AG09319 (cell line): ENCODE measurements around the gene NHEJ1.

Experiments used
- DNase-seq: peaks from one replicate; pipeline ENCODE4 v3.0.0-alpha.2; 2010; ENCODE audit warnings: low read depth; ENCODE audit errors: extremely low read depth
- TF ChIP-seq, protein P1 (sequence below): IDR thresholded peaks from 2 replicates; pipeline ENCODE4 v1.5.1; 2011; ENCODE audit warnings: low read depth, mild to moderate bottlenecking, inconsistent platforms, low read length, moderate library complexity

The NHEJ1 gene

DNA sequence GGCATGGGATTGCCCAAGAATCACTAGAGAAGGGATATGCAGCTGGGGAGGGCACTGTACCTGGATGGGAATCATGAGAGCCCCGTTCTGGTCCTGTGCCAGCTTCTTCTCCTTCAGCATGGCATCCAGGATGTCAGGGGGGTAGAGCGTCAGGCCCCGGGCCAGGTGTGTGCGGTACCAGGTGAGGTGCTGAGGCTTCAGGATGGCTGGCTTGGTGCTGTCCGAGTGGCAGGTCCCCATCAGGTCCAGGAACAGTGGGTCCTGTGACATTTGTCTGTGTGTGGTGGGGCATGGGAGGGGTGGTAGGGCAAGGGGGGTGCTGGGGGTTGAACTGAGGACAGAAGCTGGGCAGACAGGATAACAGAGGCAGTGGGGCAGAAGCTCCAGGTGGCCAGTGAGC lies 132.5 kb downstream of the NHEJ1 start:
- DNase-seq, result no peak
- TF ChIP-seq, protein P1, sequence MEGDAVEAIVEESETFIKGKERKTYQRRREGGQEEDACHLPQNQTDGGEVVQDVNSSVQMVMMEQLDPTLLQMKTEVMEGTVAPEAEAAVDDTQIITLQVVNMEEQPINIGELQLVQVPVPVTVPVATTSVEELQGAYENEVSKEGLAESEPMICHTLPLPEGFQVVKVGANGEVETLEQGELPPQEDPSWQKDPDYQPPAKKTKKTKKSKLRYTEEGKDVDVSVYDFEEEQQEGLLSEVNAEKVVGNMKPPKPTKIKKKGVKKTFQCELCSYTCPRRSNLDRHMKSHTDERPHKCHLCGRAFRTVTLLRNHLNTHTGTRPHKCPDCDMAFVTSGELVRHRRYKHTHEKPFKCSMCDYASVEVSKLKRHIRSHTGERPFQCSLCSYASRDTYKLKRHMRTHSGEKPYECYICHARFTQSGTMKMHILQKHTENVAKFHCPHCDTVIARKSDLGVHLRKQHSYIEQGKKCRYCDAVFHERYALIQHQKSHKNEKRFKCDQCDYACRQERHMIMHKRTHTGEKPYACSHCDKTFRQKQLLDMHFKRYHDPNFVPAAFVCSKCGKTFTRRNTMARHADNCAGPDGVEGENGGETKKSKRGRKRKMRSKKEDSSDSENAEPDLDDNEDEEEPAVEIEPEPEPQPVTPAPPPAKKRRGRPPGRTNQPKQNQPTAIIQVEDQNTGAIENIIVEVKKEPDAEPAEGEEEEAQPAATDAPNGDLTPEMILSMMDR, result no peak

DNA sequence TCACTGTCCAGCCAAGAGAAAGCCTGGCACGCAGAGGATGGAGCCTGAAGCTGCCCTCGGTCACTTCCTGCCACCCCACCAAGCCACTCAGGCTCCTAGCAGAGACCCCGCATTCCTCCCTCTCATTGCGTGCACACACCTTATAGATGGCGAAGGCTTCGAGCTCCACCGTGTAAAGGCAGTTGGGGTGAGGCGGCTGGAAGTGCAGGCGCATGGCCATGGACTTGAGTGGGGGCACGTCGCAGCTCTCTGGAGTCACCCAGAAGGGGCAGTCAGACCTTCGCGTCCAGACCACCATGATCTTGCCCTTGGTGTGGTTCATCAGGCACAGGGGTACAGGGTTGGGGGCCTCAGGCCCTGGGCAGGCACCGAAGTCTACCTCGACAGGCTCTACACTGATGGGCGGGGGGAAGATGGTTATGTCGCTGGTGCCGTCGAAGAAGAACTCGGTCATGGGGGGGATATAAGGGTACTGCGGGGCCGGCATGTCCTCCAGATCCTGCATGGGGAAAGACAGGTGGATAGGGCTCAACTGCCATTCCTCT lies 133.0 kb downstream of the NHEJ1 start:
- DNase-seq, result no peak
- TF ChIP-seq, protein P1, result no peak

DNA sequence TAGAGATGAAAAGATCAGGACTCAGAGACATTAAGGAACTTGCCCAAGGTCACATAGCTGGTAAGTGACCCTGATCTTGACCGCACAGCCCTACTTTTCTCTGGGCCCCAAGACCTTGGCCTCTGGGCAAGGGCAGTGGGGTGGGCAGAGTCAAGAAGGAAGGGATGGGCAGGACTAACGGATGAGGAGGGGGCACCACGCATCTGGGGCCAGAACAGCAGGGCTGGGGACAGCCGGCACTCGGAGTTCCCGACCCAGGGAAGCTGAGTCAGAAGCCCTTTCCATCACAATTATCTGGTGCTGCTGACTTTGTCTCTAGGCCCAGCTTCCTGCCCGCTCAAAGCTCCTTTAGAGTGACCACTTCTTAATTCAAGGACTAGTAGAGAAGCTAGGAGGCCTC lies 133.7 kb downstream of the NHEJ1 start:
- no peak for DNase-seq
- TF ChIP-seq, protein P1, result no peak

DNA sequence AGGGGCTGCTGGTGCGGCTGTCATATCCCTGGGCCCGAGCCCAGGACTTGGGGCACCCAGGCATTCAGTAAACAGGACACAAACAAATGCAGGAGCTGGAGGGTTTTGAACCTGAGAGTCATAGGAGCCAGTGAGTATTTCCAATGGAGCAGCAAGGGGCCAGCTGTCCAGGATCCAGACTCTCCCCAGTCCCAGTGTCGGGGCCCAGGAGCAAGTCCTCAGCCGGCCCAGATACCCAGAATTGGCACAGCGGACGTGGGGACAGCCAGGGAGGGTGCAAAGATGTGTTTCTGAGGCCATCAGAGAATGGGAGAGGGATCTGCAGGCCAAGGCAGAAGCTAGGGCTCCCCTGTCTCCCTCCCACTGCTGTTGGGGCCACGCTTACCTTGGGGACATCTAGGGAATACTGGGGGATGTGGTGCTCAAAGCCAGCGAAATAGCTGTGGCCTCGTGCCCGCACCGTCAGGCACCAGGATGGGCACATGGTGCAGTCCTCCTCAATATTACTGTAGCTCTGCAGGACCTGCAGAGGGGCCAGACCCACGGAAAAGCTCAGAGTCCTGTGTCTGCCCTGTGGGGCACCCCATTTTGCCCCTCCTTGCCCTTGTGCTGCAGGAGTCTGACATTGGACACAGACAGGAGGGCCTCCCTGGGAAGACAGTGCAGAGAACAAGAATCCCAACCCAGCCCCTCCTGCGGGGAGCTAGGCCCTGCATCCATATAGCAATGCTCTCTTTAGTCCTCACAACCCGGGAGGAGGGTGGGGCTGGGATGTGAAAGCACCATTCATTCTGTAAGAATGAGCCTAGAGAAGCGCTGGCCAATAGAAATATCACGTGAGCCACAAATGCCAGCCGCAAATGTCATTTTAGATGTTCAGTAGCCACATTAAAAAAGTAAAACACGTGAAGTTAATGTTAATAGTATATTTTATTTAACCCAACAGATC lies 134.7 kb downstream of the NHEJ1 start:
- no peak for DNase-seq
- TF ChIP-seq, protein P1, result no peak
